ENCODE measurements around the gene VOPP1.

VOPP1 gene

GRCh38 chr7:55489552-55489951 lies 82.8 kb downstream of the VOPP1 start:
- DNase-seq (ENCODE audit: insufficient read length, low spot score) (no peak), FAIRE-seq (no peak)
- no peak for TF ChIP-seq POU2F2 (IDR thresholded peaks at IDR 0.05; ENCODE audit: low read depth, low read length)
- no peak for TF ChIP-seq PAX5 (IDR thresholded peaks at IDR 0.05; ENCODE audit: insufficient read depth, low read length, severe bottlenecking)
- TF ChIP-seq POLR2AphosphoS5 (IDR thresholded peaks at IDR 0.05; ENCODE audit: low read depth, low read length): no peak
- no peak for TF ChIP-seq POLR2A (IDR thresholded peaks at IDR 0.05; ENCODE audit: low read depth, low read length)

- FAIRE-seq (no peak), DNase-seq (ENCODE audit: insufficient read length, low spot score) (no peak)
- TF ChIP-seq SPI1 (IDR thresholded peaks at IDR 0.05; ENCODE audit: low read depth, low read length): no peak
- TF ChIP-seq TAF1 (IDR thresholded peaks at IDR 0.05; ENCODE audit: low read depth, low read length): no peak
- no peak for TF ChIP-seq PAX5 (IDR thresholded peaks at IDR 0.05; ENCODE audit: insufficient read depth, low read length, severe bottlenecking)
- no peak for TF ChIP-seq POLR2A (IDR thresholded peaks at IDR 0.05; ENCODE audit: low read depth, low read length)
- TF ChIP-seq POU2F2 (IDR thresholded peaks at IDR 0.05; ENCODE audit: low read depth, low read length): no peak
These were observed 83.4 kb downstream of the VOPP1 start for GRCh38 chr7:55488804-55489340.

GRCh38 chr7:55488216-55488615 lies 84.1 kb downstream of the VOPP1 start:
- no peak for TF ChIP-seq SPI1 (IDR thresholded peaks at IDR 0.05; ENCODE audit: low read depth, low read length)
- no peak for TF ChIP-seq POU2F2 (IDR thresholded peaks at IDR 0.05; ENCODE audit: low read depth, low read length)
- TF ChIP-seq TAF1 (IDR thresholded peaks at IDR 0.05; ENCODE audit: low read depth, low read length): no peak
- no peak for TF ChIP-seq POLR2AphosphoS5 (IDR thresholded peaks at IDR 0.05; ENCODE audit: low read depth, low read length)
- no peak for TF ChIP-seq PAX5 (IDR thresholded peaks at IDR 0.05; ENCODE audit: insufficient read depth, low read length, severe bottlenecking)
- TF ChIP-seq POLR2A (IDR thresholded peaks at IDR 0.05; ENCODE audit: low read depth, low read length): no peak
- FAIRE-seq (no peak), DNase-seq (ENCODE audit: insufficient read length, low spot score) (no peak)

GRCh38 chr7:55486991-55487390 lies 85.3 kb downstream of the VOPP1 start:
- no peak for FAIRE-seq
- DNase-seq (ENCODE audit: insufficient read length, low spot score): no peak
- no peak for TF ChIP-seq PAX5 (IDR thresholded peaks at IDR 0.05; ENCODE audit: insufficient read depth, low read length, severe bottlenecking)
- TF ChIP-seq POLR2A (IDR thresholded peaks at IDR 0.05; ENCODE audit: low read depth, low read length): no peak
- no peak for TF ChIP-seq TAF1 (IDR thresholded peaks at IDR 0.05; ENCODE audit: low read depth, low read length)
- no peak for TF ChIP-seq POU2F2 (IDR thresholded peaks at IDR 0.05; ENCODE audit: low read depth, low read length)
- TF ChIP-seq SPI1 (IDR thresholded peaks at IDR 0.05; ENCODE audit: low read depth, low read length): no peak
- no peak for TF ChIP-seq POLR2AphosphoS5 (IDR thresholded peaks at IDR 0.05; ENCODE audit: low read depth, low read length)

- no peak for FAIRE-seq
- TF ChIP-seq SPI1 (IDR thresholded peaks at IDR 0.05; ENCODE audit: low read depth, low read length) (no peak), POLR2AphosphoS5 (IDR thresholded peaks at IDR 0.05; ENCODE audit: low read depth, low read length) (no peak), PAX5 (IDR thresholded peaks at IDR 0.05; ENCODE audit: insufficient read depth, low read length, severe bottlenecking) (no peak), TAF1 (IDR thresholded peaks at IDR 0.05; ENCODE audit: low read depth, low read length) (no peak), POLR2A (IDR thresholded peaks at IDR 0.05; ENCODE audit: low read depth, low read length) (no peak), POU2F2 (IDR thresholded peaks at IDR 0.05; ENCODE audit: low read depth, low read length) (no peak)
- DNase-seq (ENCODE audit: insufficient read length, low spot score): no peak
These were observed 86.1 kb downstream of the VOPP1 start for GRCh38 chr7:55486192-55486590.

- FAIRE-seq: no peak
- no peak for DNase-seq (ENCODE audit: insufficient read length, low spot score)
- TF ChIP-seq POU2F2 (IDR thresholded peaks at IDR 0.05; ENCODE audit: low read depth, low read length): no peak
- TF ChIP-seq PAX5 (IDR thresholded peaks at IDR 0.05; ENCODE audit: insufficient read depth, low read length, severe bottlenecking): no peak
- no peak for TF ChIP-seq POLR2AphosphoS5 (IDR thresholded peaks at IDR 0.05; ENCODE audit: low read depth, low read length)
- TF ChIP-seq POLR2A (IDR thresholded peaks at IDR 0.05; ENCODE audit: low read depth, low read length): no peak
- no peak for TF ChIP-seq TAF1 (IDR thresholded peaks at IDR 0.05; ENCODE audit: low read depth, low read length)
- no peak for TF ChIP-seq SPI1 (IDR thresholded peaks at IDR 0.05; ENCODE audit: low read depth, low read length)
These were observed 86.7 kb downstream of the VOPP1 start for GRCh38 chr7:55485501-55486191.

- TF ChIP-seq POU2F2 (IDR thresholded peaks at IDR 0.05; ENCODE audit: low read depth, low read length): no peak
- no peak for TF ChIP-seq PAX5 (IDR thresholded peaks at IDR 0.05; ENCODE audit: insufficient read depth, low read length, severe bottlenecking)
- no peak for TF ChIP-seq TAF1 (IDR thresholded peaks at IDR 0.05; ENCODE audit: low read depth, low read length)
- no peak for TF ChIP-seq POLR2AphosphoS5 (IDR thresholded peaks at IDR 0.05; ENCODE audit: low read depth, low read length)
- no peak for TF ChIP-seq SPI1 (IDR thresholded peaks at IDR 0.05; ENCODE audit: low read depth, low read length)
- no peak for DNase-seq (ENCODE audit: insufficient read length, low spot score)
- no peak for FAIRE-seq
These were observed 87.5 kb downstream of the VOPP1 start for GRCh38 chr7:55484834-55485233.

GRCh38 chr7:55484241-55484640 lies 88.1 kb downstream of the VOPP1 start:
- DNase-seq (ENCODE audit: insufficient read length, low spot score): no peak
- no peak for FAIRE-seq
- TF ChIP-seq SPI1 (IDR thresholded peaks at IDR 0.05; ENCODE audit: low read depth, low read length) (no peak), POLR2AphosphoS5 (IDR thresholded peaks at IDR 0.05; ENCODE audit: low read depth, low read length) (no peak), POLR2A (IDR thresholded peaks at IDR 0.05; ENCODE audit: low read depth, low read length) (no peak), POU2F2 (IDR thresholded peaks at IDR 0.05; ENCODE audit: low read depth, low read length) (no peak), TAF1 (IDR thresholded peaks at IDR 0.05; ENCODE audit: low read depth, low read length) (no peak), PAX5 (IDR thresholded peaks at IDR 0.05; ENCODE audit: insufficient read depth, low read length, severe bottlenecking) (no peak)

- TF ChIP-seq PAX5 (IDR thresholded peaks at IDR 0.05; ENCODE audit: insufficient read depth, low read length, severe bottlenecking): no peak
- TF ChIP-seq TAF1 (IDR thresholded peaks at IDR 0.05; ENCODE audit: low read depth, low read length): no peak
- TF ChIP-seq POLR2AphosphoS5 (IDR thresholded peaks at IDR 0.05; ENCODE audit: low read depth, low read length): no peak
- no peak for TF ChIP-seq POLR2A (IDR thresholded peaks at IDR 0.05; ENCODE audit: low read depth, low read length)
- TF ChIP-seq SPI1 (IDR thresholded peaks at IDR 0.05; ENCODE audit: low read depth, low read length): no peak
- no peak for TF ChIP-seq POU2F2 (IDR thresholded peaks at IDR 0.05; ENCODE audit: low read depth, low read length)
- no peak for DNase-seq (ENCODE audit: insufficient read length, low spot score)
- FAIRE-seq: no peak
These were observed 89.3 kb downstream of the VOPP1 start for GRCh38 chr7:55483046-55483445.
